Choroid plexus epithelial cell (primary cell): ENCODE results near the gene ACACB.

Source experiments
- DNase-seq: peaks from one replicate; pipeline ENCODE4 v3.0.0-alpha.2; 2010; ENCODE audit warnings: low read depth
- H3K4me3 ChIP-seq: 2 replicates; pipeline ENCODE4 v1.5.1; 2011; ENCODE audit warnings: low read depth, mild to moderate bottlenecking, control low read depth, low read length, moderate library complexity
- CTCF ChIP-seq: conservative IDR thresholded peaks from 2 replicates; pipeline ENCODE4 v1.5.1; 2011; ENCODE audit warnings: low read depth, mild to moderate bottlenecking, control low read depth, inconsistent platforms, low read length, moderate library complexity

The ACACB gene

GRCh38 chr12:109191621-109192250, 75.3 kb downstream of the ACACB start:
- no peak overlapping the region for H3K4me3 ChIP-seq
- no peak for DNase-seq
- TF ChIP-seq CTCF: no peak

GRCh38 chr12:109192358-109192757, 76.0 kb downstream of the ACACB start:
- no peak for TF ChIP-seq CTCF
- DNase-seq: peak; percentile 9
- H3K4me3 ChIP-seq: no peak overlapping the region

- DNase-seq: no peak
- H3K4me3 ChIP-seq: no peak overlapping the region
- TF ChIP-seq CTCF: no peak
These were observed 77.5 kb downstream of the ACACB start for GRCh38 chr12:109193896-109194295.

- H3K4me3 ChIP-seq: no peak overlapping the region
- no peak for DNase-seq
- no peak for TF ChIP-seq CTCF
These were observed 79.9 kb downstream of the ACACB start for GRCh38 chr12:109196332-109196731.

- no peak for TF ChIP-seq CTCF
- no peak for DNase-seq
- H3K4me3 ChIP-seq: no peak overlapping the region
These were observed 80.9 kb downstream of the ACACB start for GRCh38 chr12:109197327-109197726.

- TF ChIP-seq CTCF: no peak
These were observed 82.9 kb downstream of the ACACB start for GRCh38 chr12:109199324-109199723.

GRCh38 chr12:109200825-109201495, 84.6 kb downstream of the ACACB start:
- no peak overlapping the region for H3K4me3 ChIP-seq
- TF ChIP-seq CTCF: no peak
- no peak for DNase-seq

More at GRCh38 chr12:109199324-109199723, 82.9 kb downstream of the ACACB start:
- no peak overlapping the region for H3K4me3 ChIP-seq
- no peak for DNase-seq
